GM19023 (cell line): Measurements from ENCODE around the gene PRAF2.

Experiments used
- ATAC-seq: cut with Tn5 transposase; IDR thresholded peaks from one replicate; pipeline ENCODE4 v1.9.1; 2021; ENCODE audit warnings: mild to moderate bottlenecking, moderate library complexity; ENCODE audit not compliant: unreplicated experiment

Gene PRAF2

GRCh38 chrX:49075347-49075746 is 1.5 kb upstream of the PRAF2 start:
- no peak for ATAC-seq

- no peak for ATAC-seq
Measured at GRCh38 chrX:49072712-49073095, 1.1 kb downstream of the PRAF2 start.

- ATAC-seq = no peak
Measured at GRCh38 chrX:49071877-49072711, 1.7 kb downstream of the PRAF2 start.

GRCh38 chrX:49070988-49071387 is 2.8 kb downstream of the PRAF2 start:
- ATAC-seq = no peak

GRCh38 chrX:49069038-49069437 is 4.8 kb downstream of the PRAF2 start:
- no peak for ATAC-seq

- no peak for ATAC-seq
Measured at GRCh38 chrX:49067285-49068120, 6.3 kb downstream of the PRAF2 start.

- no peak for ATAC-seq
Measured at GRCh38 chrX:49066690-49067089, 7.1 kb downstream of the PRAF2 start.

GRCh38 chrX:49066278-49066677 is 7.5 kb downstream of the PRAF2 start:
- no peak for ATAC-seq

- ATAC-seq = no peak
Measured at GRCh38 chrX:49064735-49065134, 9.1 kb downstream of the PRAF2 start.

GRCh38 chrX:49064303-49064702 is 9.5 kb downstream of the PRAF2 start:
- ATAC-seq = no peak

- ATAC-seq = no peak
Measured at GRCh38 chrX:49063715-49064114, 10.1 kb downstream of the PRAF2 start.

GRCh38 chrX:49061916-49062315 is 11.9 kb downstream of the PRAF2 start:
- ATAC-seq = no peak

- no peak for ATAC-seq
Measured at GRCh38 chrX:49061490-49061889, 12.3 kb downstream of the PRAF2 start.

GRCh38 chrX:49060914-49061313 is 12.9 kb downstream of the PRAF2 start:
- no peak for ATAC-seq

- ATAC-seq = no peak
Measured at GRCh38 chrX:49059681-49060085, 14.1 kb downstream of the PRAF2 start.

- ATAC-seq = no peak
Measured at GRCh38 chrX:49059201-49059600, 14.6 kb downstream of the PRAF2 start.

GRCh38 chrX:49058794-49059193 is 15.0 kb downstream of the PRAF2 start, which contains the start of gene CCDC120:
CCDC120 (plus strand) TSS chrX:49058999; CDS start chrX:49062042, 3,043 bp downstream.
- no peak for ATAC-seq

- no peak for ATAC-seq
Measured at GRCh38 chrX:49054073-49054762, 19.6 kb downstream of the PRAF2 start.

GRCh38 chrX:49053223-49054072 is 20.4 kb downstream of the PRAF2 start:
- no peak for ATAC-seq

GRCh38 chrX:49043987-49044281 is 29.9 kb downstream of the PRAF2 start:
- ATAC-seq = no peak
